NOMO-1 (cell line): ENCODE data around the gene TMEM141.
"Not testable (repeated sequence)": the region's sequence is repeated elsewhere in the genome, so short reads cannot be mapped to it uniquely, and the experiment has no call there.

ENCODE experiments used
- DNase-seq, 2 experiments: peaks; one replicate each; lab custom pipeline; 2025; ENCODE audit not compliant: unreplicated experiment in 2 of 2; lab: John Stamatoyannopoulos, UW

TMEM141 gene

GRCh38 chr9:136793086-136793946 is 2.2 kb downstream of the TMEM141 start:
- DNase-seq, result no peak

GRCh38 chr9:136794281-136794999 is 3.3 kb downstream of the TMEM141 start:
- no peak for DNase-seq

GRCh38 chr9:136795000-136795348 is 3.8 kb downstream of the TMEM141 start:
- no peak for DNase-seq

GRCh38 chr9:136796238-136796774 is 5.2 kb downstream of the TMEM141 start, which contains the start of gene CCDC183:
CCDC183 (plus strand) TSS chr9:136796338; CDS start chr9:136796398, 60 bp downstream.
- DNase-seq, result no peak

- not testable (repeated sequence) for DNase-seq
Measured at GRCh38 chr9:136796775-136797347, 5.7 kb downstream of the TMEM141 start.

GRCh38 chr9:136798708-136799078 is 7.5 kb downstream of the TMEM141 start:
- no peak for DNase-seq

- DNase-seq, result no peak
Measured at GRCh38 chr9:136799079-136799853, 8.1 kb downstream of the TMEM141 start.

- DNase-seq, result peak; percentile 73 to 77
Measured at GRCh38 chr9:136799854-136800657, 8.9 kb downstream of the TMEM141 start.

GRCh38 chr9:136802321-136802720 is 11.2 kb downstream of the TMEM141 start:
- DNase-seq, result no peak

- not testable (repeated sequence) for DNase-seq
Measured at GRCh38 chr9:136803009-136803550, 11.9 kb downstream of the TMEM141 start.

- DNase-seq, result no peak
Measured at GRCh38 chr9:136803551-136804508, 12.7 kb downstream of the TMEM141 start.

- no peak for DNase-seq
Measured at GRCh38 chr9:136804509-136805206, 13.5 kb downstream of the TMEM141 start.

GRCh38 chr9:136805207-136805740 is 14.1 kb downstream of the TMEM141 start:
- no peak for DNase-seq

- no peak for DNase-seq
Measured at GRCh38 chr9:136806067-136806466, 14.9 kb downstream of the TMEM141 start.

GRCh38 chr9:136806631-136807201 is 15.6 kb downstream of the TMEM141 start:
- DNase-seq, result no peak

- DNase-seq, result peak; percentile 90 to 93
Measured at GRCh38 chr9:136807281-136808074, 16.3 kb downstream of the TMEM141 start, which contains the start of gene RABL6. RABL6 (plus strand) TSS chr9:136807948; CDS start chr9:136808197, 249 bp downstream.
